Heart left ventricle (tissue), 16 donors: ENCODE measurements around the gene HOTAIR. TPM values are rescaled to one million over a fixed set of nuclear protein-coding genes. Genes with fewer than 3 reads are reported as not detected.

ENCODE experiments used
- ATAC-seq, 4 donors: fragments of 200-7000 bp; cut with Tn5 transposase; one replicate each; pipeline ENCODE4 v1.9.1; 2020 to 2022; ENCODE audit warnings: moderate library complexity in 4 of 4, mild to moderate bottlenecking in 3 of 4, moderate number of reproducible peaks in 1 of 4
- DNase-seq, 5 donors: peaks; one replicate each; pipeline ENCODE4 v3.0.0-alpha.2; 2020
- H3K27ac ChIP-seq, 12 donors: fragments of 200-600 bp; sonication (generic) in 4 of 12; one replicate each; pipeline versions ENCODE4 v1.5.0 to v1.8.0; 2016 to 2022; ENCODE audit warnings: mild to moderate bottlenecking in 2 of 12
- H3K27me3 ChIP-seq, 9 donors: fragments of 200-600 bp; sonication (generic) in 2 of 9; one replicate each; pipeline versions ENCODE4 v1.5.1 to v1.8.0; 2016 to 2022; ENCODE audit warnings: mild to moderate bottlenecking in 3 of 9
- H3K36me3 ChIP-seq, 9 donors: fragments of 200-600 bp; sonication (generic) in 2 of 9; one replicate each; pipeline versions ENCODE4 v1.5.0 to v1.8.0; 2018 to 2022; ENCODE audit warnings: mild to moderate bottlenecking in 2 of 9
- H3K4me1 ChIP-seq, 12 donors: fragments of 200-600 bp; sonication (generic) in 4 of 12; one replicate each; pipeline versions ENCODE4 v1.5.0 to v1.8.0; 2016 to 2022; ENCODE audit warnings: mild to moderate bottlenecking in 3 of 12
- H3K4me3 ChIP-seq, 12 donors: fragments of 200-600 bp; sonication (generic) in 4 of 12; one replicate each; pipeline versions ENCODE4 v1.5.0 to v1.8.0; 2017 to 2022; ENCODE audit warnings: mild to moderate bottlenecking in 9 of 12, moderate library complexity in 4 of 12
- H3K9me3 ChIP-seq, 12 donors: fragments of 200-600 bp; sonication (generic) in 4 of 12; one replicate each; pipeline versions ENCODE4 v1.5.0 to v1.8.0; 2016 to 2022; ENCODE audit warnings: mild to moderate bottlenecking in 1 of 12
- CTCF ChIP-seq, 12 donors: fragments of 200-600 bp; sonication (generic) in 4 of 12; IDR thresholded peaks; one replicate each; pipeline versions ENCODE4 v1.5.0 to v1.8.0; 2018 to 2022; ENCODE audit warnings: antibody characterized with exemption in 12 of 12, mild to moderate bottlenecking in 5 of 12
- POLR2A ChIP-seq, 2 donors: fragments of 450-650 bp; IDR thresholded peaks; one replicate each; pipeline ENCODE4 v1.6.1; 2017; ENCODE audit warnings: antibody characterized with exemption in 2 of 2, mild to moderate bottlenecking in 2 of 2, moderate library complexity in 2 of 2
- WGBS, 4 donors: extraction: QIAGEN DNeasy Blood & Tissue Kit in 2 of 4; methylation state at CpG; one replicate each; pipeline versions ENCODE4 v1.1.5 to v1.1.7; 2013 to 2018; 5-methylcytosine and 5-hydroxymethylcytosine counted together
- intact Hi-C, 10 donors: fragments of 100-400 bp; cut with DNase I; formaldehyde crosslinking; loops; one replicate each; pipeline versions ENCODE4 v1.11.1 to v1.14.2; 2022
- polyA plus RNA-seq, 2 donors: library from polyadenylated mRNA; stranded (reverse); fragments of 200-250 nt; gene quantifications; one replicate each; pipeline ENCODE4 v1.2.3, GENCODE V29; 2013
- total RNA-seq, 9 donors: library from RNA; depleted of rRNA in 2 of 9; stranded (reverse); fragments of >200 nt in 2 of 9; fragmentation: NEBNext Ultra II Directional in 3 of 9; extraction: Animal tissue kit (Norgen Biotek cat#: 25700) in 3 of 9; gene quantifications; one replicate each; pipeline versions ENCODE4 v1.1.0 to v1.2.4, GENCODE V29; 2016 to 2023
- donor health status: ischemic (EF 13 %, LVEDD 7.1; RV severe dilation, severe dysfunction).
- donor health status: healthy with polysubstance abuse.
- donor health status: DM: no; HTN: yes; CAD: no.
- donor health status: DM: no; HTN: no; CAD: no.
- donor health status: ischemic (EF 25% LVEDD 6.9; RV normal size, moderate dysfunction).
- donor health status: ischemic (EF 25% LVEDD 5.7; RV mildly dilated, moderate dysfunction).
- donor health status: healthy.
- donor health status: DM: yes; HTN: yes; CAD: no.
- donor health status: ischemic (EF 35%, LVEDD 5.7; RV mildly dilated, moderate dysfunction).
- donor health status: nonischemic (EF 11% LVEDD 7.7; RV severe dilation, severe dysfunction).
- donor health status: DM: yes; HTN: yes; CAD: no.
- donor health status: PGD.
- donor health status: ischemic (EF 29% LVEDD 5.4; RV normal size, mild dysfunction).
- donor health status: nonischemic (EF 23%, LVEDD 6.1; RV moderate dilation, normal function).

The HOTAIR gene
- total and polyA plus RNA-seq, 11 donors, result not detected

- H3K4me3 ChIP-seq, result no peak overlapping the region
Observed at GRCh38 chr12:53980802-53981496, 6.2 kb upstream of the HOTAIR start.

GRCh38 chr12:53980104-53980801 lies 5.5 kb upstream of the HOTAIR start:
- H3K9me3 ChIP-seq, result no peaks in the 10 kb centered on the region
- ATAC-seq, result no peak
- no peak overlapping the region for H3K27ac ChIP-seq
- intact Hi-C loops, result no loop called here
- H3K4me1 ChIP-seq, result peaks cover 0 to 10% (median 6%) of the 10 kb centered on the region in 12 donors
- H3K36me3 ChIP-seq, result no peaks in the 10 kb centered on the region
- peaks cover 77 to 98% (median 96%) of the 10 kb centered on the region in 9 donors for H3K27me3 ChIP-seq
- no peak overlapping the region for H3K4me3 ChIP-seq
- 11 to 21% (median 19%) methylated on average over 7 of the region's 7 CpGs for WGBS, 4 donors
- no peak for DNase-seq
- no peak for TF ChIP-seq POLR2A (IDR thresholded peaks at IDR 0.05)
- no peak for TF ChIP-seq CTCF (IDR thresholded peaks at IDR 0.05)

More at GRCh38 chr12:53980802-53981496, 6.2 kb upstream of the HOTAIR start:
- no peak for ATAC-seq
- Histone ChIP-seq H3K27me3 (peaks cover 76 to 98% (median 96%) of the 10 kb centered on the region in 9 donors), H3K27ac (no peak overlapping the region), H3K4me1 (peaks cover 0 to 13% (median 8%) of the 10 kb centered on the region in 12 donors), H3K36me3 (no peaks in the 10 kb centered on the region), H3K9me3 (no peaks in the 10 kb centered on the region)
- WGBS, 4 donors, result 20 to 25% (median 21%) methylated on average over 15 of the region's 15 CpGs
- TF ChIP-seq CTCF (IDR thresholded peaks at IDR 0.05) (no peak), POLR2A (IDR thresholded peaks at IDR 0.05) (no peak)
- DNase-seq, result no peak
- intact Hi-C loops, result no loop called here

- no peak for TF ChIP-seq POLR2A (IDR thresholded peaks at IDR 0.05)
- Histone ChIP-seq H3K36me3 (no peaks in the 10 kb centered on the region), H3K27me3 (peaks cover 80 to 99% (median 97%) of the 10 kb centered on the region in 9 donors), H3K9me3 (no peaks in the 10 kb centered on the region), H3K4me3 (no peak overlapping the region), H3K4me1 (peaks cover 0 to 19% (median 11%) of the 10 kb centered on the region in 12 donors), H3K27ac (no peak overlapping the region)
- no peak for ATAC-seq
- intact Hi-C loops, result no loop called here
- 8 to 12% (median 9%) methylated on average over 15 of the region's 15 CpGs for WGBS, 4 donors
- DNase-seq, result no peak
Observed at GRCh38 chr12:53978477-53979356, 4.0 kb upstream of the HOTAIR start.

- ATAC-seq (no peak), DNase-seq (no peak)
- TF ChIP-seq POLR2A (IDR thresholded peaks at IDR 0.05) (no peak), CTCF (IDR thresholded peaks at IDR 0.05) (no peak)
- intact Hi-C loops, result no loop called here
- Histone ChIP-seq H3K27ac (no peak overlapping the region), H3K27me3 (peaks cover 78 to 99% (median 97%) of the 10 kb centered on the region in 9 donors), H3K9me3 (no peaks in the 10 kb centered on the region), H3K4me1 (peaks cover 0 to 25% (median 11%) of the 10 kb centered on the region in 12 donors), H3K4me3 (no peak overlapping the region), H3K36me3 (no peaks in the 10 kb centered on the region)
- 3 to 4% (median 4%) methylated on average over 11 of the region's 11 CpGs for WGBS, 4 donors
Observed at GRCh38 chr12:53977596-53978445, 3.1 kb upstream of the HOTAIR start.
